Stimulated activated CD4-positive, alpha-beta T cell treated with anti-CD3 and anti-CD28 coated beads, Interleukin-12 subunit alpha, Interleukin-12 subunit beta, amount 100 ng/mL, for 48 hours (primary cell): ENCODE measurements around the gene SLC34A3.

Experiments
- DNase-seq, 3 donors: peaks; one replicate each; pipeline ENCODE4 v3.0.0-alpha.2; 2020; ENCODE audit warnings: low read depth in 2 of 3, low spot score in 1 of 3

SLC34A3 gene

DNA sequence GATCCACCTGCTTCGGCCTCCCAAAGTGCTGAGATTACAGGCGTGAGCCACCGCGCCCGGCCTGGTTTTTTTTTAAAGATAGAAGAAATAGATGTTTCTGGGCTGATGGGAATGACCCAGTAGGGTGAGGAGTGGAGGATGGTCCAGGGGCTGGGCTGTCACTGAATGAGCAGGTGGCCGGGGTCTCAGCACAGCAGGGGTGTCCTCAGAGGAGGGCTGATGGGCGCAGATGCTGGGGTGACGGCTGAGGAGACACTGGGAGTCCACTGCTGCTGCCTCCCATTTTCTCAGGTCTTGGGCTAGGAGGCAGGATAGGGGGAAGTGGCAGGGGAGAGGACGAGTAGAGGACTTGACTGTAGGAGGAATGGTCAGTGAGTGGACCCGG is 44.5 kb downstream of the SLC34A3 start:
- DNase-seq = no peak

GRCh38 chr9:137275588-137276472 is 45.1 kb downstream of the SLC34A3 start:
- no peak for DNase-seq

DNA sequence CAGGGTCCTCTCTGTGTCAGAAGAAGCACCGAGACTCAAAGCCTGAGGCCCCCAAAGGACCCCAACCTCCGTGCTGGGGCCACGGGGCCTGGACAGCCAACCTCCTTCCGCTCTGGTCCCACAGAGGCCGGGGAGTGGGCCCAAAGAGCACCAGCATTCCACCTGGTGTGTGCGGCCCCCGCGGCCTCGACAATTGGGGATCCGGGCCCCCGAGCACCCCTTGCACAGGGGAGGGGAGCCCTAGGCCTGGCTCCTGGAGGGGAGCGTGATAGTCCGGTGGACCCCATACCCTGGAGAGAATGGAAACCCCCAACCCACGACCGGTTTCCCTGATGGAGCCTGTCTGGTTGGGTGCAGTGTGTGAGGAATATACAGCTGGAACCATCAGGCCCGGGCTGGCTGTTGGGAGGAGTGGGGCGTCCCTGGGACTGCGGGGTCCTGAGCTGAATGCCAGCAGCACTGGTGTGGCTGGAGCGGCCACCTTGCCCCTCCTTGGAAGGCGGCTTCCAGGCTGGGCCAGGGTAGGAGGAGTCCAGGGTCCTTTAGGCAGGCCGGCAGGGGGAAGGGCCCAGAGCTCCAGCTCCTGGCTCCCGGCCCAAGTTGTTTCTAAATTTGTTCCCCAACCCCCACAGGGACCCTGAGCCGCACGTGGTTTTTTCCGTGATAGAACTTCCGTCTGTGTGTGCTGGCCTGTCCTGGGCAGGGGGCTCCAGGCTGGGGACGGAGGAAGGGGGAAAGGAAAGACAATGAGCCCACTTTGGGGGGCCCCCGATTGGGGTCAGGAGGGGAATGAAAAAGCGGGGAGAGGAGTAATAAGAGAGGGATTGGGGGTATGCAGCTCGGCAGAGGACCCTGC is 46.0 kb downstream of the SLC34A3 start:
- DNase-seq = no peak

DNA sequence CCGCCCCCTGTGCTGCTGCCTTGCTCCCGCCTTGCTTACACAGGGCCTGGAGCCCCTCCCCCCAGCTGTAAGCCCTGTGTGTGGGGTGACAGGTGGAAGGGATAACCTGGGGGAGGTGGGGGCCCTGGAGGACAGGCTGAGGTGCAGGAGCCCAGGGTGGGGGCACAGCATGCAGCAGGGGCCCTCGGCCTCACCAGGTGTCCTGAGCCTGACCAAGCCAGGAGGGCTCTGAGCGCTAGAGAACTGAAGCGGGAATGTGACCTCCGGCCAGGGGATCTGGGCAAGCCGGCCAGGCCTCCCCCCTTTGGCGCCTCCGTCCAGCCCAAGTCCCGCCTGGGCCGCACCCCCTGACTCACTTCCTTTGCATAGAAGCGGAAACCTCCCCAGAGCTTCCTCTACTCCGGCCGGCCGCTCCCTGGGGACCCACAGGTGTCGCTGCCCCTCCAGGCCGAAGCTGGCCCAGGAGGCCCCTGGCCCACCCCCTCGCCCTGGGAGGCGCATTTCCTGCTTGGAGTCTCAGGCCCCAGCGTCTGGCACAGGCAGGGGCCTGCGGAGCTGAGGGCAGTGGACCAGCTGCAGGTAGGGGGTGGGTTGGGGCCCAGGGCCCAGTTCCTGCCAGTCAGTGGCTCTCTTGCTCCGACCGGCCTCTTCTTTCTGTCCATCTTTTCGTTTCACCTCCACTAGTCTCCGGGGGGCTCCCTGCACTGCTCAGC is 46.8 kb downstream of the SLC34A3 start, which contains the start of gene TOR4A:
TSS of gene TOR4A (plus strand) at position 398 of the 713 bp plus-strand sequence. CDS start 964 bp downstream, outside the sequence.
- no peak for DNase-seq

- DNase-seq = no peak
Observed at GRCh38 chr9:137278061-137278701, 47.5 kb downstream of the SLC34A3 start.

- no peak for DNase-seq
Observed at GRCh38 chr9:137278721-137279711, 48.3 kb downstream of the SLC34A3 start.

GRCh38 chr9:137279741-137280473 is 49.2 kb downstream of the SLC34A3 start:
- DNase-seq = no peak

DNA sequence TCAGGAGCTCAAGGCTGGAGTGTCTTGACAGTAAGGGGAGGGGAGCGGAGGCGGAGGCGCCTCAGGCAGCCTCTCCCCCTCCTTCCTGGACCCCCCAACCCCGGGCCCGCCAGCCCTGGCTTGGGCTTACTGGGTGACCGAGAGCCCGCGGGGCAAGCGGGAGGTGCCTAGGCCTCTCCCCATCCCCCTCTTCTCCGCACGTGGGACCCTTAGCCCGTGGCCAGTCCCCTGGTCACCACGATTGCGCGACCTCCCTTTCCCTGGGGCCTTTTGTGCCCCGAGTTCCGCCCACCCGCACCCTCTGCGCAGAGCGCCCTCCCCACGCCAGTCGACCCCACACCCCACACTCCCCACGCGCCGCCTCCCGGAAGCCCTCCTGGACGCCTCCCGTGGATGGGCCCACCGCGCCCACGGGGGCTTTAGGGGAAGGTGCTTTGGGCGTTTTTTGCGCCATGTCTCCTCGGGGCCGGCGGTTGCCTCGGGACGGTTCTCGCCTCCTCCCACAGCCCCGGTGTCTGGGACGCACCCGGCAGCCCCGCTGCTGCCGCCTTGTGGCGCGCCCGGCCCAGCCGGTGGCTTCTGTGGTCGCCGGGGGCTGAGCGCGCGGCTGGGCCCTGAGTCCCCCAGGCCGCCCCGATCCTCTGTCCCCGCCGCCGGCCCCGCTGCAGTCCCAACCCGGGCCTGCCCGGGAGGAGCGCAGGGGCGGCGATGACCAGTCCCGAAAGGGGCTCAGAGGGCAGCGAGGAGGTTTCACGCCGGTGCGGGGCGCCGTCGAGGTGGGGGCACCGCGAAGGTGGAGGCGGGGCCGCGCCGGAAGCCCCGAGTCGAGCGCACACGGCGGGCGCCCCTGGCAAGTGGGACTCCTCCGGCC is 50.0 kb downstream of the SLC34A3 start:
- no peak for DNase-seq

- no peak for DNase-seq
Observed at GRCh38 chr9:137281345-137282116, 50.8 kb downstream of the SLC34A3 start.
